Astrocyte of the spinal cord (primary cell): Measurements from ENCODE around the gene ALG8.
"Not testable (repeated sequence)": the region's sequence is repeated elsewhere in the genome, so short reads cannot be mapped to it uniquely, and the experiment has no call there.

ENCODE experiments used
- DNase-seq: peaks from one replicate; pipeline ENCODE4 v3.0.0; 2011; ENCODE audit warnings: low read depth, low spot score
- H3K4me3 ChIP-seq: 2 replicates; pipeline ENCODE4 v1.5.1; 2011; ENCODE audit warnings: low read depth, mild to moderate bottlenecking, low read length, moderate library complexity
- CTCF ChIP-seq: IDR thresholded peaks from 2 replicates; pipeline ENCODE4 v1.5.1; 2012; ENCODE audit warnings: low read depth, mild to moderate bottlenecking, low read length, inconsistent platforms
- in situ Hi-C: cut with HindIII; loops from 2 replicates; pipeline ENCODE4 v1.10.0; 2017; ENCODE audit warnings: low sequenced_read_pairs

Gene ALG8

DNA sequence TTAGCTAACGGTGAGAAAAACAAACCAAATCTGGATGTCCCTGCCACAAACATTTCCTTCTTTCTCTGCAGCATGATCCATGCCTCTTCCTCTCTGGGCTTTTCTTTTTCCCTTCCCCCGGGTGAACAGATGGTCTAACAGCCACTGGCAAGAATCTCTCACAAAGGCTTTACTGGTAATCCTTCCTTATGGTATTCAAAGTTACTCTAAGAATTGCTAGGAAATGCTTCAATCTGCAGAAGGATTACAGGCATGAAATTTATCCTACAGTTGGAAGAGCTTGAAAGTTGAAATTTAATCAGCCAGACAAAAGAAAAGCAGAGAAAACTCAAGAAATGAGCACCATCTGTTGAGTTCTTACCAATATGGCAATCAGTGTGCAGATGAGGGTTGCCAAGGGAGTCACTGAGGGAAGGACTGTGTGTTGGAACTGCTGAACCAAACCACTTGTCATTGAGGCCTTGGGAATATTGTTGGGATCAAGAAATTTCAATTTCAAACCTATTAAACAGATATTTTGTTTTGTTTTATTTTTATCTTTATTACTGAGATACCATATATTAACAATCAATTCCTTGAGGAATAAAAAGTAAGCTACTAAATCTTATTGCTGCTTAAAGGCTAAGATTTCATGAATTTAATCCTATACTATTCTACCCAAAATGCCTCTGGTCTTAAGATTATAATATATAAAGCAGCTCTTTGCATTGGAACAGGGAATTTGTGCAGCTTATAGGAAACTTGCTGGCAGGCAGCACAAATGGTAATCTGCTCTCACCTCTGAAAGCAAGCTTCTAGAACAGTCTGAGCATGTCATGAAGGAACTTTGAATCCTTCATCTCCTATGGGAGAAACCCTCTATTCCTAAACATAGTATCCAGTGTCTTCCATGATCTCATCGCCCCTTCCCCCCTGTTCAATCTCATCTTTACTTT, 30.1 kb downstream of the ALG8 start:
- TF ChIP-seq CTCF, result no peak
- in situ Hi-C loops, result no loop called here
- no peak for DNase-seq
- no peak overlapping the region for H3K4me3 ChIP-seq

DNA sequence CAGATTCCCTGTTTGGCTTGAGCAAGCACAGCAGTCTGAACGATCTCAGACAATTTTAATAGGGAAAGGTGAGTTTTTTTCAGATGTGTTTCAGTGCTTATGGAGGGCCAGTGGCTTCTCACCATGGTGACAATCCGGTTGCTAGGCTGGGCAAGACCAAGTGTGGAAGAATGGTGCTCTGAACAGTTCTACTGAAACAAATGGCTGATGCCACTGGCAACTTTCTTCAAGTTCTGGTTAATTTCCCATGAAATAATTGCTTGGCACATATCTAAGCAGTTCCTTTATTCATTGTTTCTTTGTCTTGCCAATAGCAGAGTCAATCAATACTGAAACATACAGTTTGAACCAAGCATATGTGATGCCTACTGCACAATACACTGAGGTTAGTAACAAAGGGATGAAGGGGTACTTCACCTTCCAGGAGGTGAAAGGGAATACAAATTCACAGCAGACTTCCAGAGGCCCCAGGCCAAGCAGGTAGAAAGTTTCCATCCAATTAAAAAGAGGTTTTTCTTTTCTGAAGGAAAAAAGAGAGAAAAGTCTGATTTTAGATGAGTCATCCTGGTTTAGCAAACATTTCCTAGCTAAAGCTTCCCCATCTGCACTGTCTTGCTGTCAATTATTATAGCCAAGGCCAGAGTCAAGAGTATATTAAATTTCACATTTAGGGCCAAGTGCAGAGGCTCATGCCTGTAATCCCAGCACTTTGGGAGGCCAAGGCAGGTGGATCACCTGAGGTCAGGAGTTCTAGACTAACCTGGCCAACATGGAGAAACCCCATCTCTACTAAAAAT, 38.6 kb downstream of the ALG8 start:
- H3K4me3 ChIP-seq, result no peak overlapping the region
- in situ Hi-C loops, result no loop called here
- DNase-seq, result no peak
- TF ChIP-seq CTCF, result no peak

GRCh38 chr11:78100261-78100660, 39.2 kb downstream of the ALG8 start:
- TF ChIP-seq CTCF, result no peak
- no peak for DNase-seq
- no peak overlapping the region for H3K4me3 ChIP-seq
- in situ Hi-C loops, result no loop called here

DNA sequence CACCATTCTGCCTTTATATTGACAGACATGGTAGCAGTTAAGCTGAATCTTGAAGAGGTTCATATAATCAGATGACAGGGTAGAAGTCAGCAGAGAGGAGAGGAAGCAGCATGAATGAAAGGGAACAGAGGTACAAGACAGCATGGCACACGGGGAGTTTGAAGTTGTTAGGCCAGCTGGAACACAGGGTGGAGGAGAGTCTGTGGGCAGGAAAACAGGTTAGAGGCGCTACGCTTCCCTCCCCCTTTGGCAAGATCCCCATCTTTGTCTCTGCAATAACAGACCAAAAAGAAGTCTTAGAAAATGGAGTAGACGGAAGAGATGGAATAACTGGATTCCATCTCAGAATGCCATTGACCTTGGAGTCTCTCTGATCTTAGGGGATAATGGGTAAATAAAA, 39.8 kb downstream of the ALG8 start:
- TF ChIP-seq CTCF, result no peak
- DNase-seq, result no peak
- in situ Hi-C loops, result no loop called here
- no peak overlapping the region for H3K4me3 ChIP-seq

DNA sequence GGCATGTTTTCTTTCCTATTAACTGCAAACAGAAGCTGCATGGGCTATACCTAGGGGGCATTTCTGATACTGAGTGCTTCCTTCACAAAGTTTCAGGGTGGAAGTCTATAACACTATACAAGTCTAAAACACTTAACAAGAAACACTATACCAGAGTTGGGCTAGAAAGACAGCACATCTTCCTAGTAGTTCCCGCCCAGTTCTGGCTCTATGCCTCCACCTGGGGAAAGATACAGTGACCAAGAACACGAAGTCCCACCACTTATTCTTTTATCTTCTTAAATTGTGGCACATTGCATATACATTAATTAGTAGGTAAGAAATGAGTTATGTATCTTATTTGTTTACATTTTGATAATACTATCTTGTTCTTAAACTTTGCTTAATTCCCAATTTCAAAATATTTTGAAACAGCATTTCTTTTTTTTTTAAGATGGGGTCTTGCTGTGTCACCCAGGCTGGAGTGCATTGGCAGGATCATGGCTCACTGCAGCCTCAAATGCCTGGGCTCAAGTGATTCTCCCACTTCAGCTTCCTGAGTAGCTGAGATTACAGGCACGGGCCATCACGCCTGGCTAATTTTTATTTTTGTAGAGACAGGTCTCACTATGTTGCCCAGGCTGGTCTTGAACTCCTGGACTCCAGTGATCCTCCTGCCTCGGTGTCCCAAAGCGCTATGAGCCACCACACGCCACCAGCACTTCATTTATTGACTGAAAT, 41.6 kb downstream of the ALG8 start:
- no peak for TF ChIP-seq CTCF
- DNase-seq, result no peak
- H3K4me3 ChIP-seq, result no peak overlapping the region
- in situ Hi-C loops, result no loop called here

DNA sequence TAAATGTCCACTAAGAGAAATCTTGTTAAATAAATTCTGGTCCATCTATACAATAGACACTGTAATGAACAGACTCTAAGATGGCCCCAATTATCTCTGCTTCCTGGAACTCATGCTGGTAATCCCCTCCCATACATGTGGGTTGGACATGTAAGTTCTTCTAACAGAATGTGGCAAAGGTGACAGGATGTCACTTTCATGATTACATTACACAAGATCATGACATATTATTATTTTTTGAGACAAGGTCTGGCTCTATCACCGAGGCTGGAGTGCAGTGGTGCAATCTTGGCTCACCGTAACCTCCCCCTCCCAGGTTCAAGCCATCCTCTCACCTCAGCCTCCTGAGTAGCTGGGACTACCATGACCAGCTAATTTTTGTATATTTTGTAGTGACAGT, 45.2 kb downstream of the ALG8 start:
- no peak for TF ChIP-seq CTCF
- DNase-seq, result no peak
- in situ Hi-C loops, result no loop called here
- no peak overlapping the region for H3K4me3 ChIP-seq

DNA sequence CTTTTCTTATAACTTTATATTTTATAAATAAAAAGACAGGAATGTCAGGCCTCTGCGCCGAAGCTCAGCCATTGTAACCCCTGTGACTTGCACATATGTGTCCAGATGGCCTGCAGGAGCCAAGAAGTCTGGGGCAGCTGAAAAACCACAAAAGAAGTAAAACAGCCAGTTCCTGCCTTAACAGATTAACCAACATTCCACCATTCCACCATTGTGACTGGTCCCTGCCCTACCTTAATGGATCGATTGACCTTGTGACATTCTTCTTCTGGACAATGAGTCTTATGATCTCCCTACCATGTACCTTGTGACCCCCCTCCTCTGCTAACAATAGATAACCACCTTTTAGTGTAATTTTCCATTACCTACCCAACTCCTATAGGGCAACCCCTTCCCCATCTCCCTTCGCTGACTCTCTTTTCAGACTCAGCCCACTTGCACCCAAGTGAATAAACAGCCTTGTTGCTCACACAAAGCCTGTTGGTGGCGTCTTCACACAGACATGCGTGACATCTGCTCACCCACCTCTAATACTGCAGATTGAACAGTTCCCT, 52.8 kb downstream of the ALG8 start:
- in situ Hi-C loops, DNase-seq, H3K4me3 ChIP-seq: not testable (repeated sequence)
